IPS-20b (cell line): ENCODE data around the gene CHD6.

Experiments used
- H3K27ac ChIP-seq: one replicate; pipeline ENCODE4 v1.5.1; 2013; ENCODE audit warnings: low read length
- H3K27me3 ChIP-seq: 2 replicates; pipeline ENCODE4 v1.6.1; 2013; ENCODE audit warnings: mild to moderate bottlenecking, low read length, inconsistent platforms; ENCODE audit not compliant: insufficient read depth
- H3K36me3 ChIP-seq: 2 replicates; pipeline ENCODE4 v1.6.1; 2013; ENCODE audit warnings: low read depth, mild to moderate bottlenecking, inconsistent platforms, low read length, moderate library complexity; ENCODE audit not compliant: insufficient read depth
- H3K4me1 ChIP-seq: 2 replicates; pipeline ENCODE4 v1.6.1; 2013; ENCODE audit warnings: mild to moderate bottlenecking, control low read depth, inconsistent platforms, low read length, moderate library complexity; ENCODE audit not compliant: insufficient read depth
- H3K4me3 ChIP-seq: 2 replicates; pipeline ENCODE4 v1.5.1; 2013; ENCODE audit warnings: mild to moderate bottlenecking, low read length, inconsistent platforms
- H3K9ac ChIP-seq: 2 replicates; pipeline ENCODE4 v1.6.1; 2013; ENCODE audit warnings: low read depth, mild to moderate bottlenecking, inconsistent platforms, low read length, moderate library complexity
- H3K9me3 ChIP-seq: 2 replicates; pipeline ENCODE4 v1.6.1; 2013; ENCODE audit warnings: mild to moderate bottlenecking, low read depth, low read length, inconsistent platforms; ENCODE audit not compliant: insufficient read depth

The CHD6 gene

GRCh38 chr20:41358717-41359116 is 259.5 kb downstream of the CHD6 start:
- no peaks in the 10 kb centered on the region for H3K9me3 ChIP-seq
- no peaks in the 10 kb centered on the region for H3K4me1 ChIP-seq
- no peak overlapping the region for H3K27ac ChIP-seq
- peaks cover 2% of the 10 kb centered on the region for H3K27me3 ChIP-seq
- no peak overlapping the region for H3K4me3 ChIP-seq
- H3K36me3 ChIP-seq, result no peaks in the 10 kb centered on the region
- no peak overlapping the region for H3K9ac ChIP-seq

- no peaks in the 10 kb centered on the region for H3K27me3 ChIP-seq
- no peak overlapping the region for H3K9ac ChIP-seq
Observed at GRCh38 chr20:41358230-41358629, 259.9 kb downstream of the CHD6 start.

DNA sequence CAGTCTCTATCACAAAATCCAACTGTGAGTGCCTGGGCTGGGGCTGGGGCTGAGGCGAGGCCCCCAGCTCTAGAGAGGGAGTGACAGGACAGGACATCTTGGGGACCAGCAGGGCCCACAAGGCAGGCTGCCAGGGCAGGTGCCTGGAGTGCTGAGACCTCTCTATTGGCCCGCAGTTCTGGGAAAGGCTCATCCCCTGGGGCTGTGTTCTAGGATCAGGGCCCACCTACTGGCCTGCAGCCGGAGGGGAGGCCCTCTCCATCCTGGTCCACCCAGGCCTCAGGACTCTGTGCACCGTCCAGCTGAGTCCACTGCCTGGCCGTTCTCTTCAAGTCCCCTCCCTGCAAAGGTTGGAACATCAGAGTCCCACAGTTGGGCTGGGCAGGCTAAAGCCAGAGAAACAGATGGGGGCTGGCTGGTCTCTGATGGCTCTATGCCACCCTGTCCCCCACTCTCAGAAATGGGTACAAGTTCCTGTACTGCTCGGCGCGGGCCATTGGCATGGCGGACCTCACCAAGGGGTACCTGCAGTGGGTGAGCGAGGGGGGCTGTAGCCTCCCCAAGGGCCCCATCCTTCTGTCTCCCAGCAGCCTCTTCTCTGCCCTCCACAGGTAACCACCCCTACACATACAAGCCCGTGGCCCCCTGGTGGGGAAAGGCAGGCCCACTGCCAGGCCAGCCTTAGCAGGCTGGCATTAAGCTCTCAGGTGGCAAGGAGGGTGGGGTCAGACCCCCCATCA is 260.6 kb downstream of the CHD6 start:
- H3K36me3 ChIP-seq, result no peaks in the 10 kb centered on the region
- H3K27ac ChIP-seq, result no peak overlapping the region
- H3K4me3 ChIP-seq, result no peak overlapping the region
- no peaks in the 10 kb centered on the region for H3K27me3 ChIP-seq
- no peak overlapping the region for H3K9ac ChIP-seq
- H3K4me1 ChIP-seq, result no peaks in the 10 kb centered on the region
- H3K9me3 ChIP-seq, result no peaks in the 10 kb centered on the region

More at GRCh38 chr20:41358230-41358629, 259.9 kb downstream of the CHD6 start:
- Histone ChIP-seq H3K4me3 (no peak overlapping the region), H3K27ac (no peak overlapping the region), H3K9me3 (no peaks in the 10 kb centered on the region), H3K4me1 (no peaks in the 10 kb centered on the region), H3K36me3 (no peaks in the 10 kb centered on the region)

DNA sequence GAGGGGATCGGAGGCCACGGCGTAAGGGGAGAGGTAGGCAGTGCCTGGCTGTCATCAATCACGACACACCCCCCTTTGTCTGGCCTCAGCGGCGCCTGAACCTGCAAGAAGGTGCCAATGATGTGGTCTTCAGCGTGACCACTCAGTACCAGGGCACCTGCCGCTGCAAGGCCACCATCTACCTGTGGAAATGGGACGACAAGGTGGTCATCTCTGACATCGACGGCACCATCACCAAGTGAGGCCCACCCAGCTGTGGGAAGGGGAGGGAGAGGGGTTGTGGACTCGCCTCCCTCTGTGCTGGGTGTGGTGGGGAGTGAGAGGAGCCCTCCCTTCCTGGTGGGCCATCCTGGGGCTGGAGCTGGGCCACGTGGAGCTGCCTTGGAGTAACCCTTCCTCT is 261.2 kb downstream of the CHD6 start:
- Histone ChIP-seq H3K9ac (no peak overlapping the region), H3K27me3 (no peaks in the 10 kb centered on the region)

DNA sequence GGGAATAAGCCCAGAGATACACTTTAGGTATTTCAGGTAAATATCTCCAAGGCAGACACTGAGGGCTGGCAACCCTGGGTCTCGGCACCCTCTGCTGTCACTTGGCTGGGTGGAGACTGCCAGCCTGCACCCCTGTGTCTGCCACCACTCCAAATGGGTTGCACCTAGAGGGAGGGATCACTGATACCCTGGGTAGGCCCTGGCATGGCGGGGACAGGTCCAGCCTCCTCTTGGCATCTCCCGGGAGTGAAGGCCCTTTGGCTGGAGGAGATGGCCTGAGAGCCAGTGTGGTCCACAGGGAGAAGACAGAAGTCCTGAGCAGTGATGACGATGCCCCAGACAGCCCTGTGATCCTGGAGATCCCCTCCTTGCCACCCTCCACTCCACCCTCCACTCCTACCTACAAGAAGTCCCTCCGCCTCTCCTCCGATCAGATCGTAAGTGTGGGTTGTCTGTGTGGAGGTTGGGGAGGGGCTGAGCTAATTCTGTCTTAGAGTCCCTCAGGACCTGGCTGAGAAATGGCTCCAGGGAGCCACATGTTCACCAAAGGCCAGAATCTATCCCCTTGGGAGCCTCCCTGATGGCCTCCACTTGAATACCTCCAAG is 262.5 kb downstream of the CHD6 start:
- no peaks in the 10 kb centered on the region for H3K9me3 ChIP-seq
- no peak overlapping the region for H3K27ac ChIP-seq
- no peaks in the 10 kb centered on the region for H3K36me3 ChIP-seq

More for the DNA sequence above, 261.2 kb downstream of the CHD6 start:
- H3K36me3 ChIP-seq, result no peaks in the 10 kb centered on the region
- no peak overlapping the region for H3K4me3 ChIP-seq
- no peaks in the 10 kb centered on the region for H3K9me3 ChIP-seq
- no peaks in the 10 kb centered on the region for H3K4me1 ChIP-seq
- no peak overlapping the region for H3K27ac ChIP-seq

GRCh38 chr20:41355192-41355591 is 263.0 kb downstream of the CHD6 start:
- no peak overlapping the region for H3K27ac ChIP-seq
- H3K9ac ChIP-seq, result no peak overlapping the region
- H3K4me1 ChIP-seq, result no peaks in the 10 kb centered on the region
- H3K36me3 ChIP-seq, result no peaks in the 10 kb centered on the region
- H3K9me3 ChIP-seq, result no peaks in the 10 kb centered on the region
- no peaks in the 10 kb centered on the region for H3K27me3 ChIP-seq
- no peak overlapping the region for H3K4me3 ChIP-seq

More for the DNA sequence above, 262.5 kb downstream of the CHD6 start:
- no peaks in the 10 kb centered on the region for H3K4me1 ChIP-seq
- H3K4me3 ChIP-seq, result no peak overlapping the region
- no peak overlapping the region for H3K9ac ChIP-seq
- no peaks in the 10 kb centered on the region for H3K27me3 ChIP-seq

GRCh38 chr20:41353530-41353929 is 264.6 kb downstream of the CHD6 start:
- Histone ChIP-seq H3K9me3 (no peaks in the 10 kb centered on the region), H3K9ac (no peak overlapping the region), H3K4me3 (no peak overlapping the region), H3K4me1 (no peaks in the 10 kb centered on the region), H3K36me3 (no peaks in the 10 kb centered on the region), H3K27me3 (no peaks in the 10 kb centered on the region), H3K27ac (no peak overlapping the region)

GRCh38 chr20:41352666-41353065 is 265.5 kb downstream of the CHD6 start:
- Histone ChIP-seq H3K9me3 (no peaks in the 10 kb centered on the region), H3K4me1 (no peaks in the 10 kb centered on the region), H3K4me3 (no peak overlapping the region), H3K27ac (no peak overlapping the region), H3K36me3 (no peaks in the 10 kb centered on the region), H3K9ac (no peak overlapping the region), H3K27me3 (no peaks in the 10 kb centered on the region)

DNA sequence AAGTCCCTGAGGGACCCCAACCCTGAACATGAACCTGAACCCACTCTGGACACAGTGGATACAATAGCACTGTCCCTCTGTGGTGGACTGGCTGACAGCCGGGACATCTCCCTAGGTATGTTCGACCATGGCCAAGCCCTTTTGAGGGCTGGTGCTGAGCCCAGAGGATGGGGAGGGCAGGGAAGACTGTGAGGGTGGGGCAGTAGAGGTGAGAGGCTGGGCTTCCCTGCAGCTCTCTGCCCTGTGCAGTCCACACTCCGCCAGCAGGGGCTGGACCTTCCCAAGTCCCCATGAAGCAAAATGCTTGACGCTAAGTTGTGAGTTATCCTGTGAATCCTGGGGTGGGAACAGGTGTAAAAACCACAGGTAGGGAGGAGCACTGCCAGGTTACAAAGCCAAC is 266.1 kb downstream of the CHD6 start:
- Histone ChIP-seq H3K27me3 (no peaks in the 10 kb centered on the region), H3K27ac (no peak overlapping the region), H3K9me3 (no peaks in the 10 kb centered on the region), H3K4me1 (no peaks in the 10 kb centered on the region), H3K36me3 (no peaks in the 10 kb centered on the region), H3K9ac (no peak overlapping the region), H3K4me3 (no peak overlapping the region)
